ENCODE data around the gene ENOSF1.
"Not testable (repeated sequence)": the region's sequence is repeated elsewhere in the genome, so short reads cannot be mapped to it uniquely, and the experiment has no call there.

Gene ENOSF1

GRCh38 chr18:712401-713134, at the start of gene ENOSF1:
TSS of gene ENOSF1 (minus strand) at chr18:712630. CDS start at chr18:712587, 43 bp downstream.
- peak; percentile 67 for DNase-seq (ENCODE audit: low read depth in 2 of 2)

GRCh38 chr18:759864-760263, 47.4 kb upstream of the ENOSF1 start:
- not testable (repeated sequence) for DNase-seq (ENCODE audit: low read depth in 2 of 2)

- DNase-seq (ENCODE audit: low read depth in 2 of 2): no peak
Observed at GRCh38 chr18:755506-755905, 43.1 kb upstream of the ENOSF1 start.

GRCh38 chr18:754656-755055, 42.2 kb upstream of the ENOSF1 start:
- DNase-seq (ENCODE audit: low read depth in 2 of 2): no peak

GRCh38 chr18:750456-750855, 38.0 kb upstream of the ENOSF1 start:
- no peak for DNase-seq (ENCODE audit: low read depth in 2 of 2)

GRCh38 chr18:744832-745597, 32.6 kb upstream of the ENOSF1 start:
- DNase-seq (ENCODE audit: low read depth in 2 of 2): no peak

- no peak for DNase-seq (ENCODE audit: low read depth in 2 of 2)
Observed at GRCh38 chr18:741931-742512, 29.6 kb upstream of the ENOSF1 start.

GRCh38 chr18:732371-732770, 19.9 kb upstream of the ENOSF1 start:
- no peak for DNase-seq (ENCODE audit: low read depth in 2 of 2)

GRCh38 chr18:731185-731584, 18.8 kb upstream of the ENOSF1 start:
- no peak for DNase-seq (ENCODE audit: low read depth in 2 of 2)

- no peak for DNase-seq (ENCODE audit: low read depth in 2 of 2)
Observed at GRCh38 chr18:730692-731091, 18.3 kb upstream of the ENOSF1 start.

- DNase-seq (ENCODE audit: low read depth in 2 of 2): not testable (repeated sequence)
Observed at GRCh38 chr18:730120-730519, 17.7 kb upstream of the ENOSF1 start.

- no peak for DNase-seq (ENCODE audit: low read depth in 2 of 2)
Observed at GRCh38 chr18:725646-726045, 13.2 kb upstream of the ENOSF1 start.

GRCh38 chr18:723541-724080, 11.2 kb upstream of the ENOSF1 start:
- no peak for DNase-seq (ENCODE audit: low read depth in 2 of 2)

GRCh38 chr18:717003-717402, 4.6 kb upstream of the ENOSF1 start:
- no peak for DNase-seq (ENCODE audit: low read depth in 2 of 2)

GRCh38 chr18:715626-716025, 3.2 kb upstream of the ENOSF1 start:
- no peak for DNase-seq (ENCODE audit: low read depth in 2 of 2)

- no peak for DNase-seq (ENCODE audit: low read depth in 2 of 2)
Observed at GRCh38 chr18:713135-713490, 683 bp upstream of the ENOSF1 start.

GRCh38 chr18:711657-712400, 601 bp downstream of the ENOSF1 start:
- DNase-seq (ENCODE audit: low read depth in 2 of 2): peak; percentile 52 to 64

GRCh38 chr18:711310-711656, 1.1 kb downstream of the ENOSF1 start:
- DNase-seq (ENCODE audit: low read depth in 2 of 2): no peak

GRCh38 chr18:710418-711300, 1.8 kb downstream of the ENOSF1 start:
- DNase-seq (ENCODE audit: low read depth in 2 of 2): no peak

- no peak for DNase-seq (ENCODE audit: low read depth in 2 of 2)
Observed at GRCh38 chr18:709771-710170, 2.7 kb downstream of the ENOSF1 start.

- DNase-seq (ENCODE audit: low read depth in 2 of 2): no peak
Observed at GRCh38 chr18:708096-708495, 4.3 kb downstream of the ENOSF1 start.

Measured in activated CD8-positive, alpha-beta memory T cell treated with anti-CD3 and anti-CD28 coated beads for 4 hours (primary cell).